ENCODE results near the gene TARM1. TPM values are rescaled to one million over a fixed set of nuclear protein-coding genes. Genes with fewer than 3 reads are reported as not detected.

TARM1 gene
- total RNA-seq, 1 donor from 2014 or later: not detected

- no peak for DNase-seq (ENCODE audit: low read depth)
- H3K4me3 ChIP-seq (ENCODE audit: low read depth, low read length): no peak overlapping the region
- no peak for TF ChIP-seq CTCF (conservative IDR thresholded peaks at IDR 0.05; ENCODE audit: low read depth, low read length)
Measured at GRCh38 chr19:54084410-54084809, 3.2 kb upstream of the TARM1 start.

- no peak overlapping the region for H3K4me3 ChIP-seq (ENCODE audit: low read depth, low read length)
- no peak for DNase-seq (ENCODE audit: low read depth)
- TF ChIP-seq CTCF (conservative IDR thresholded peaks at IDR 0.05; ENCODE audit: low read depth, low read length): no peak
Measured at GRCh38 chr19:54077334-54077733, 3.8 kb downstream of the TARM1 start.

GRCh38 chr19:54074851-54075250, 6.3 kb downstream of the TARM1 start:
- no peak for TF ChIP-seq CTCF (conservative IDR thresholded peaks at IDR 0.05; ENCODE audit: low read depth, low read length)
- no peak for DNase-seq (ENCODE audit: low read depth)
- no peak overlapping the region for H3K4me3 ChIP-seq (ENCODE audit: low read depth, low read length)

- DNase-seq (ENCODE audit: low read depth): no peak
- no peak overlapping the region for H3K4me3 ChIP-seq (ENCODE audit: low read depth, low read length)
- no peak for TF ChIP-seq CTCF (conservative IDR thresholded peaks at IDR 0.05; ENCODE audit: low read depth, low read length)
Measured at GRCh38 chr19:54073829-54074228, 7.3 kb downstream of the TARM1 start.

- no peak overlapping the region for H3K4me3 ChIP-seq (ENCODE audit: low read depth, low read length)
- DNase-seq (ENCODE audit: low read depth): no peak
- TF ChIP-seq CTCF (conservative IDR thresholded peaks at IDR 0.05; ENCODE audit: low read depth, low read length): no peak
Measured at GRCh38 chr19:54069470-54069869, 11.7 kb downstream of the TARM1 start.

DNA sequence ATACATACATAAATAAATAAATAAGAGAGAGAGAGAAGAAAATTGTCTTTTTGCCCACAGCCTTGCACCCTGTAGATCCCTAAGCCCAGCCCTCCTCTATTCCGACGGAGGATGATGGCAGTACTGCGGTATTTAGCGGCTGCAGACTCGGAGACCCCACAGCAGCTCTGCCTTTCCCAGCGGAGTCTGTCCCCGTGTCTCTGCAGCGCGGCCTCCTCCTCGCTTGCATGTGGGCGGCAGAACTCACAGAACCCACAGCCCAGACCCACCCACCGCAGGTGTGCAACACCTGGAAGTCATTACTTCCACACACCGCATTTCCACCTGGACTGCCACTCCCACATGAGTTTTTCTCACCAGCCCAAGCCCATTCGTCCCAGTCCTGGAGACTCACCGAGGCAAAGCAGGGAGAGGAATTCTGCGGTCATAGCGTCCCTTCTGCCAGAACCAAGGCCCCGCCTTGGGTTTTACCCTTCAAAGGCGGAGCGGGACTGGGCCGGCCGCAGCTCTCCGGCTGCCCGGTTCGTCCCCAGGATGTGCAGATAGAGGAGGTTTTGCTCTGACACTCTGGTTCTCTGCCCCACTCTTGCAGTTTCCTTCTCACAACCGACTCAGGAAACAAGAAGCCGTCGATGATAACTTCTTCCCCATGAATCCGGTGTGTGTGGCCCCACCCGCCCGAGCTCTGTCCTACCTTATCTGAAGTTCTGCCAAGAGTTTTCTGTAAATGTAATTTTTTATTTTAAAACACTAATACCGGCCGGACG, 17.6 kb downstream of the TARM1 start, which contains the start of gene VSTM1:
Gene VSTM1 (minus strand): TSS at position 548 of the 767 bp plus-strand sequence. CDS start 120 bp downstream, at position 428.
- no peak within 1 kb of the TSS for H3K4me3 ChIP-seq (ENCODE audit: low read depth, low read length)
- DNase-seq (ENCODE audit: low read depth): no peak
- TF ChIP-seq CTCF (conservative IDR thresholded peaks at IDR 0.05; ENCODE audit: low read depth, low read length): no peak

- DNase-seq (ENCODE audit: low read depth): no peak
- H3K4me3 ChIP-seq (ENCODE audit: low read depth, low read length): no peak overlapping the region
- TF ChIP-seq CTCF (conservative IDR thresholded peaks at IDR 0.05; ENCODE audit: low read depth, low read length): no peak
Measured at GRCh38 chr19:54062643-54063042, 18.5 kb downstream of the TARM1 start.
